GM12878 (cell line): Measurements from ENCODE around the gene MAPK8IP1. TPM values are rescaled to one million over a fixed set of nuclear protein-coding genes. Genes with fewer than 3 reads are reported as not detected.

Source experiments
- ATAC-seq: fragments of 200-7000 bp; cut with Tn5 transposase; 3 replicates; pipeline ENCODE4 v1.9.1; 2020; ENCODE audit warnings: mild to moderate bottlenecking, moderate library complexity
- BruUV-seq: library from RNA; stranded (reverse); fragments of 400-500 nt; replicated peaks from 2 replicates; lab custom pipeline; 2021; lab: Mats Ljungman, UMichigan
- CTCF ChIA-PET: fragments of 300-600 bp; sonication (Branson Sonifier 250); formaldehyde crosslinking; extraction: SDS; loops from one replicate; lab custom pipeline; 2021; ENCODE audit warnings: inconsistent platforms; lab: Yijun Ruan, JAX
- POLR2A ChIA-PET: fragments of 350-600 bp; formaldehyde crosslinking; extraction: SDS; loops from one replicate; lab custom pipeline; 2021; ENCODE audit warnings: inconsistent platforms; lab: Charles Lee
- RAD21 ChIA-PET: fragments of 300-600 bp; sonication (Branson Sonifier 250); formaldehyde crosslinking; loops from one replicate; lab custom pipeline; 2023; ENCODE audit warnings: antibody characterized with exemption; ENCODE audit not compliant: unreplicated experiment; lab: Charles Lee
- SMC1A ChIA-PET: fragments of 300-600 bp; sonication (Branson Sonifier 250); formaldehyde crosslinking; loops from one replicate; lab custom pipeline; 2023; ENCODE audit not compliant: unreplicated experiment, uncharacterized antibody; lab: Charles Lee
- DNase-seq: peaks from one replicate; pipeline ENCODE4 v3.0.0-alpha.2; 2011; ENCODE audit warnings: low read depth, low spot score
- FAIRE-seq: peaks from 3 replicates; lab custom pipeline; 2011; peaks lifted over from hg19 to GRCh38; lab: Jason Lieb, UNC
- H2AFZ ChIP-seq: 2 replicates; pipeline ENCODE4 v1.6.0; 2011; ENCODE audit warnings: low read depth, low read length, control low read depth; ENCODE audit not compliant: control insufficient read depth
- H3K27ac ChIP-seq: 2 replicates; pipeline ENCODE4 v1.5.1; 2011; ENCODE audit warnings: control low read depth; ENCODE audit not compliant: control insufficient read depth, insufficient read depth
- H3K27me3 ChIP-seq, 2 experiments: replicated peaks in 1 of 2; 2 replicates each; pipeline versions ENCODE4 v1.6.0 to v1.6.1; 2011; ENCODE audit warnings: low read length in 1 of 2; ENCODE audit not compliant: control insufficient read depth in 2 of 2, insufficient read depth in 2 of 2
- H3K36me3 ChIP-seq, 2 experiments: 2 replicates each; pipeline ENCODE4 v1.5.1; 2011; ENCODE audit warnings: low read length in 1 of 2; ENCODE audit not compliant: control insufficient read depth in 2 of 2, insufficient read depth in 2 of 2
- H3K4me1 ChIP-seq: 2 replicates; pipeline ENCODE4 v1.6.1; 2011; ENCODE audit warnings: mild to moderate bottlenecking, low read length, moderate library complexity, mixed read lengths; ENCODE audit not compliant: control insufficient read depth, insufficient read depth
- H3K4me2 ChIP-seq: 2 replicates; pipeline ENCODE4 v1.6.0; 2011; ENCODE audit warnings: control low read depth; ENCODE audit not compliant: control insufficient read depth, insufficient read depth
- H3K4me3 ChIP-seq: fragments of 200-600 bp; sonication (generic); 2 replicates; pipeline ENCODE4 v1.5.1; 2016
- H3K79me2 ChIP-seq: 2 replicates; pipeline ENCODE4 v1.6.0; 2011; ENCODE audit warnings: low read length; ENCODE audit not compliant: control insufficient read depth, insufficient read depth
- H3K9ac ChIP-seq: 2 replicates; pipeline ENCODE4 v1.8.0; 2011; ENCODE audit warnings: low read length, control low read depth, mixed read lengths; ENCODE audit not compliant: control insufficient read depth, insufficient read depth
- H3K9me3 ChIP-seq: replicated peaks from 3 replicates; pipeline ENCODE4 v1.5.1; 2011; ENCODE audit warnings: mild to moderate bottlenecking, low read length; ENCODE audit not compliant: control insufficient read depth, insufficient read depth
- H4K20me1 ChIP-seq: 2 replicates; pipeline ENCODE4 v1.6.0; 2011; ENCODE audit not compliant: control insufficient read depth, insufficient read depth
- HDAC6 ChIP-seq: fragments of 200-600 bp; sonication (generic); IDR thresholded peaks from one replicate; pipeline ENCODE4 v1.8.0; 2017; ENCODE audit warnings: antibody characterized with exemption; ENCODE audit not compliant: unreplicated experiment
- POU2F2 ChIP-seq: IDR thresholded peaks from 3 replicates; pipeline ENCODE4 v1.6.1; 2011; ENCODE audit warnings: low read depth, mild to moderate bottlenecking, low read length, borderline replicate concordance
- RAD21 ChIP-seq: IDR thresholded peaks from 2 replicates; pipeline ENCODE4 v1.6.1; 2011; ENCODE audit warnings: mild to moderate bottlenecking, low read depth, low read length, moderate library complexity; ENCODE audit not compliant: insufficient read depth
- SMARCA5 ChIP-seq: fragments of 450-650 bp; IDR thresholded peaks from 2 replicates; pipeline ENCODE4 v1.6.1; 2017; ENCODE audit warnings: mild to moderate bottlenecking
- SMC3 ChIP-seq: IDR thresholded peaks from 2 replicates; pipeline ENCODE4 v1.6.1; 2011; ENCODE audit warnings: low read length, improper control_type of control experiment, borderline replicate concordance
- ZNF207 ChIP-seq: fragments of 450-650 bp; IDR thresholded peaks from 2 replicates; pipeline ENCODE4 v1.6.1; 2014; ENCODE audit warnings: antibody characterized with exemption, mild to moderate bottlenecking, borderline replicate concordance
- WGBS: methylation state at CpG from one replicate; pipeline ENCODE4 v1.1.6; 2016; ENCODE audit warnings: low lambda C conversion rate; ENCODE audit not compliant: insufficient replicate concordance, insufficient coverage; ENCODE audit errors: missing lambda C conversion rate; 5-methylcytosine and 5-hydroxymethylcytosine counted together
- in situ Hi-C: fragments of 300-500 bp; cut with MboI; formaldehyde crosslinking; loops from 9 replicates; pipeline ENCODE4 v1.14.3; 2018; ENCODE audit warnings: mixed read lengths
- intact Hi-C: fragments of 100-400 bp; cut with micrococcal nuclease; formaldehyde crosslinking; loops from one replicate; pipeline ENCODE4 v1.14.2; 2022; ENCODE audit not compliant: unreplicated experiment
- polyA plus RNA-seq, 11 experiments: library from polyadenylated mRNA; depleted of rRNA in 4 of 11; unstranded in 6 of 11; stranded (reverse) in 5 of 11; fragments of >200 nt; fragmentation: Nextera tagmentation in 4 of 11; fragmentation: Illumina TruSeq in 1 of 11; extraction: Ambion mirVana in 4 of 11; extraction: Trizol in 1 of 11; gene quantifications; 1 replicate in 1 of 11; 2 replicates in 10 of 11; pipeline versions ENCODE4 v1.2.1 to v1.2.3, GENCODE V29; 2011 to 2016; ENCODE audit warnings: inconsistent platforms in 2 of 11, missing spikeins in 2 of 11, low read depth in 1 of 11
- total RNA-seq, 4 experiments: library from RNA; depleted of rRNA in 3 of 4; stranded (reverse); fragments of >200 nt in 3 of 4; fragmentation: Illumina TruSeq in 1 of 4; extraction: Trizol in 1 of 4; gene quantifications; 2 replicates each; pipeline versions ENCODE4 v1.2.1 to v1.2.3, GENCODE V29; 2013 to 2021
- TF ChIP-seq, protein P1 (sequence below), 3 experiments: IDR thresholded peaks in 2 of 3; conservative IDR thresholded peaks in 1 of 3; 2 replicates each; pipeline ENCODE4 v1.5.1; 2011; ENCODE audit warnings: low read depth in 3 of 3, low read length in 3 of 3, mild to moderate bottlenecking in 3 of 3, control low read depth in 2 of 3, moderate library complexity in 2 of 3, inconsistent platforms in 1 of 3, mixed read lengths in 1 of 3; ENCODE audit not compliant: control insufficient read depth in 2 of 3, insufficient read depth in 1 of 3; ENCODE audit errors: extremely low read depth in 1 of 3

MAPK8IP1 gene
- total and polyA plus RNA-seq, 10 of the 15 experiments (the other 5 are each of a cell fraction or from before 2014, with no cell fraction given) = 0.04 to 0.44 (median 0.11) TPM; not detected in 2

DNA sequence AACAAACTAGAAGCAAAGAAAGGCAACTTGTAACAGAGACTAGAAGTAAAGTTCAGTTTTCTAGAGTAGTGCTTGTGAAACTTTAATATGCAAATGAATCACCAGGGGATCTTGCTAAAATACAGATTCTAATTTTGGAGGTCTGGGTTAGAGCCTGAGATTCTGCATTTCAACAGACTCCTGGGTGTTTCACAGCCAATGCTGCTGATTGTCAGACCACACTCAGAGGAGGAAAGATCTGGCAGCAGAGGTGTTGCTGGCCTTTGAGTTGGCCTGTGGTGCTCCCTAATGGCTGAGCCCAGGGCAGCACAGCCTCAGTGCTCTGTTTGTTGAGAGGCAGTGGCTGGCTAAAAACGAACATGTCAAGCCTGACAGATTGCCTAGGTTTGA lies 32.7 kb upstream of the MAPK8IP1 start:
- Histone ChIP-seq H3K4me2 (peak overlapping the region; percentile 66), H3K36me3 (no peaks in the 10 kb centered on the region; a peak in 3 of 4 replicates), H3K27ac (peak overlapping the region; percentile 32; the same call in 1 of the 2 replicates), H3K4me3 (peak overlapping the region; percentile 61; the same call in 1 of the 2 replicates), H3K27me3 (no peaks in the 10 kb centered on the region), H3K4me1 (peaks cover 16% of the 10 kb centered on the region), H3K9ac (peak overlapping the region; percentile 43), H2AFZ (no peak overlapping the region), H3K9me3 (no peaks in the 10 kb centered on the region), H3K79me2 (peaks cover 12% of the 10 kb centered on the region), H4K20me1 (peaks cover 8% of the 10 kb centered on the region)
- ATAC-seq = peak; percentile 71
- ChIA-PET RAD21 (interaction anchor here (1.5 kb wide), 1 partner anchor 82 kb away, joined by 8 read pairs; no protein-coding TSS in a partner anchor), CTCF (interaction anchor here (1.0 to 3.8 kb wide), 5 partner anchors 11 to 154 kb away, joined by 3 to 25 read pairs (median 13); no protein-coding TSS in a partner anchor), POLR2A (no interaction called here), SMC1A (interaction anchor here (0.9 kb wide), 1 partner anchor 81 kb away, joined by 4 read pairs; no protein-coding TSS in a partner anchor)
- in situ Hi-C loops = no loop called here
- 0% methylated on average over 1 of the region's 1 CpG for WGBS
- intact Hi-C loops = no loop called here
- DNase-seq = no peak
- no TSS peak for BruUV-seq
- TF ChIP-seq SMC3 = 0 out of 2 replicates have a peak, but pooled peaks have one; percentile 10
- peak; percentile 64; the same call in 1 of the 2 replicates for TF ChIP-seq SMARCA5
- TF ChIP-seq POU2F2 = peak; percentile 79; the same call in 2 of the 3 replicates
- peak; percentile 46 for TF ChIP-seq RAD21
- TF ChIP-seq HDAC6 = no peak
- TF ChIP-seq, protein P1, sequence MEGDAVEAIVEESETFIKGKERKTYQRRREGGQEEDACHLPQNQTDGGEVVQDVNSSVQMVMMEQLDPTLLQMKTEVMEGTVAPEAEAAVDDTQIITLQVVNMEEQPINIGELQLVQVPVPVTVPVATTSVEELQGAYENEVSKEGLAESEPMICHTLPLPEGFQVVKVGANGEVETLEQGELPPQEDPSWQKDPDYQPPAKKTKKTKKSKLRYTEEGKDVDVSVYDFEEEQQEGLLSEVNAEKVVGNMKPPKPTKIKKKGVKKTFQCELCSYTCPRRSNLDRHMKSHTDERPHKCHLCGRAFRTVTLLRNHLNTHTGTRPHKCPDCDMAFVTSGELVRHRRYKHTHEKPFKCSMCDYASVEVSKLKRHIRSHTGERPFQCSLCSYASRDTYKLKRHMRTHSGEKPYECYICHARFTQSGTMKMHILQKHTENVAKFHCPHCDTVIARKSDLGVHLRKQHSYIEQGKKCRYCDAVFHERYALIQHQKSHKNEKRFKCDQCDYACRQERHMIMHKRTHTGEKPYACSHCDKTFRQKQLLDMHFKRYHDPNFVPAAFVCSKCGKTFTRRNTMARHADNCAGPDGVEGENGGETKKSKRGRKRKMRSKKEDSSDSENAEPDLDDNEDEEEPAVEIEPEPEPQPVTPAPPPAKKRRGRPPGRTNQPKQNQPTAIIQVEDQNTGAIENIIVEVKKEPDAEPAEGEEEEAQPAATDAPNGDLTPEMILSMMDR (IDR thresholded peaks at IDR 0.05 in 2 of 3, conservative IDR thresholded peaks at IDR 0.05 in 1 of 3; ENCODE audit: control insufficient read depth in 2 of 3, extremely low read depth in 1 of 3, insufficient read depth in 1 of 3, low read depth in 3 of 3, low read length in 3 of 3) = peak; percentile 32 to 67 (median 39); a peak in 4 of 6 replicates
- no peak for TF ChIP-seq ZNF207
- peak; percentile 62 for FAIRE-seq
